22Rv1 (cell line): Measurements from ENCODE around the gene ST3GAL2.
"Not testable (repeated sequence)": the region's sequence is repeated elsewhere in the genome, so short reads cannot be mapped to it uniquely, and the experiment has no call there.

Source experiments
- H3K27ac ChIP-seq: fragments of 450-650 bp; 2 replicates; pipeline ENCODE4 v1.5.1; 2017
- CTCF ChIP-seq: fragments of 450-650 bp; IDR thresholded peaks from 2 replicates; pipeline ENCODE4 v1.5.1; 2017; ENCODE audit warnings: mild to moderate bottlenecking
- ZFX ChIP-seq: fragments of 450-650 bp; IDR thresholded peaks from 2 replicates; pipeline ENCODE4 v1.6.1; 2017; ENCODE audit warnings: antibody characterized with exemption, borderline replicate concordance

The ST3GAL2 gene

GRCh38 chr16:70377782-70378181 is 61.1 kb downstream of the ST3GAL2 start:
- peak overlapping the region; percentile 28; the same call in 1 of the 2 replicates for H3K27ac ChIP-seq
- no peak for TF ChIP-seq ZFX
- no peak for TF ChIP-seq CTCF

- peak overlapping the region; percentile 36 for H3K27ac ChIP-seq
- TF ChIP-seq CTCF (no peak), ZFX (no peak)
Measured at GRCh38 chr16:70375636-70376611, 63.0 kb downstream of the ST3GAL2 start.

GRCh38 chr16:70374213-70374612 is 64.7 kb downstream of the ST3GAL2 start:
- no peak for TF ChIP-seq CTCF
- TF ChIP-seq ZFX = no peak
- H3K27ac ChIP-seq = peak overlapping the region; percentile 36

GRCh38 chr16:70372921-70373728 is 65.8 kb downstream of the ST3GAL2 start:
- no peak overlapping the region for H3K27ac ChIP-seq
- no peak for TF ChIP-seq CTCF
- no peak for TF ChIP-seq ZFX

- TF ChIP-seq ZFX = no peak
- no peak for TF ChIP-seq CTCF
- no peak overlapping the region for H3K27ac ChIP-seq
Measured at GRCh38 chr16:70370924-70371323, 68.0 kb downstream of the ST3GAL2 start.

GRCh38 chr16:70370145-70370544 is 68.8 kb downstream of the ST3GAL2 start:
- not testable (repeated sequence) for H3K27ac ChIP-seq
- peak; percentile 77 for TF ChIP-seq CTCF
